ENCODE data around the gene HTR3D. TPM values are rescaled to one million over a fixed set of nuclear protein-coding genes. Genes with fewer than 3 reads are reported as not detected.
A peak's percentile ranks its signal among the peaks of the same experiment; 100 is the strongest.

HTR3D gene
- polyA plus RNA-seq, 3 donors, result not detected

- no peak for TF ChIP-seq CTCF (IDR thresholded peaks at IDR 0.05)
- Histone ChIP-seq H3K27ac (ENCODE audit: low read depth in 1 of 2, low read length in 2 of 2) (no peak overlapping the region), H2AFZ (ENCODE audit: insufficient read depth, low read depth, low read length, poor library complexity, severe bottlenecking) (no peak overlapping the region), H3K9ac (ENCODE audit: insufficient read depth, low read length, poor library complexity, severe bottlenecking) (no peak overlapping the region), H3K36me3 (replicated peaks in 1 of 2; ENCODE audit: control insufficient read depth in 1 of 2, insufficient read depth in 2 of 2, low read length in 2 of 2) (no peaks in the 10 kb centered on the region), H3K9me3 (replicated peaks in 1 of 2; ENCODE audit: control insufficient read depth in 1 of 2, insufficient read depth in 1 of 2, low read length in 2 of 2) (no peaks in the 10 kb centered on the region), H3K4me3 (replicated peaks in 1 of 3; ENCODE audit: low read depth in 2 of 3, low read length in 3 of 3) (no peak overlapping the region), H4K20me1 (ENCODE audit: insufficient read depth, low read length) (no peaks in the 10 kb centered on the region), H3K27me3 (ENCODE audit: control insufficient read depth in 2 of 2, insufficient read depth in 2 of 2, low read length in 2 of 2) (no peaks in the 10 kb centered on the region), H3K4me2 (replicated peaks; ENCODE audit: extremely low read depth, low read length, poor library complexity, severe bottlenecking) (no peak overlapping the region), H3K79me2 (ENCODE audit: insufficient read depth, low read length) (no peaks in the 10 kb centered on the region), H3K4me1 (ENCODE audit: control insufficient read depth in 1 of 2, insufficient read depth in 2 of 2, low read length in 2 of 2) (no peaks in the 10 kb centered on the region)
- Mint-ChIP-seq H3K4me1 (peaks cover 4% of the 10 kb centered on the region), H3K9me3 (no peaks in the 10 kb centered on the region), H3K4me3 (no peak overlapping the region), H3K27me3 (ENCODE audit: low read depth in 3 of 3) (peaks cover 1 to 6% (median 2%) of the 10 kb centered on the region in 3 donors), H3K36me3 (no peaks in the 10 kb centered on the region), H3K27ac (no peak overlapping the region)
- intact Hi-C loops (cut with micrococcal nuclease), result no loop called here
- DNase-seq, result peak in 1 of 3 donors; percentile 14
- 83% methylated on average over 2 of the region's 5 CpGs for WGBS (ENCODE audit: insufficient coverage)
Observed at GRCh38 chr3:184039414-184039813, 7.9 kb downstream of the HTR3D start.

- Histone ChIP-seq H3K4me1 (ENCODE audit: control insufficient read depth in 1 of 2, insufficient read depth in 2 of 2, low read length in 2 of 2) (no peaks in the 10 kb centered on the region), H2AFZ (ENCODE audit: insufficient read depth, low read depth, low read length, poor library complexity, severe bottlenecking) (no peak overlapping the region), H3K4me2 (replicated peaks; ENCODE audit: extremely low read depth, low read length, poor library complexity, severe bottlenecking) (no peak overlapping the region), H3K9ac (ENCODE audit: insufficient read depth, low read length, poor library complexity, severe bottlenecking) (no peak overlapping the region), H3K4me3 (replicated peaks in 1 of 3; ENCODE audit: low read depth in 2 of 3, low read length in 3 of 3) (no peak overlapping the region), H3K27me3 (ENCODE audit: control insufficient read depth in 2 of 2, insufficient read depth in 2 of 2, low read length in 2 of 2) (no peaks in the 10 kb centered on the region), H3K9me3 (replicated peaks in 1 of 2; ENCODE audit: control insufficient read depth in 1 of 2, insufficient read depth in 1 of 2, low read length in 2 of 2) (no peaks in the 10 kb centered on the region), H3K27ac (ENCODE audit: low read depth in 1 of 2, low read length in 2 of 2) (no peak overlapping the region), H3K36me3 (replicated peaks in 1 of 2; ENCODE audit: control insufficient read depth in 1 of 2, insufficient read depth in 2 of 2, low read length in 2 of 2) (no peaks in the 10 kb centered on the region), H3K79me2 (ENCODE audit: insufficient read depth, low read length) (no peaks in the 10 kb centered on the region), H4K20me1 (ENCODE audit: insufficient read depth, low read length) (no peaks in the 10 kb centered on the region)
- DNase-seq, result no peak
- WGBS (ENCODE audit: insufficient coverage), result 100% methylated on average over 2 of the region's 3 CpGs
- Mint-ChIP-seq H3K9me3 (no peaks in the 10 kb centered on the region), H3K27ac (peak overlapping the region in 2 of 7 donors; percentile 20 to 42), H3K4me1 (peaks cover 4% of the 10 kb centered on the region), H3K27me3 (ENCODE audit: low read depth in 3 of 3) (peaks cover 1 to 3% (median 2%) of the 10 kb centered on the region in 3 donors), H3K4me3 (no peak overlapping the region), H3K36me3 (no peaks in the 10 kb centered on the region)
- intact Hi-C loops (cut with micrococcal nuclease), result no loop called here
- peak; percentile 13 for TF ChIP-seq CTCF (IDR thresholded peaks at IDR 0.05)
Observed at GRCh38 chr3:184040010-184040409, 8.5 kb downstream of the HTR3D start.

Data from CD14-positive monocyte (primary cell).